HEK293T (cell line): ENCODE results near the gene TYK2.

Experiments
- CTBP1 ChIP-seq: fragments of 450-650 bp; IDR thresholded peaks from 2 replicates; pipeline ENCODE4 v1.6.1; 2016; ENCODE audit warnings: borderline replicate concordance
- FOXK2 ChIP-seq: fragments of 450-650 bp; IDR thresholded peaks from 2 replicates; pipeline ENCODE4 v1.6.1; 2016; ENCODE audit warnings: mild to moderate bottlenecking
- FOXM1 ChIP-seq: fragments of 450-650 bp; IDR thresholded peaks from 2 replicates; pipeline ENCODE4 v1.6.1; 2017; ENCODE audit warnings: mild to moderate bottlenecking, borderline replicate concordance
- HDGF ChIP-seq: fragments of 450-650 bp; IDR thresholded peaks from 2 replicates; pipeline ENCODE4 v1.6.1; 2017; ENCODE audit warnings: antibody characterized with exemption, borderline replicate concordance
- SP1 ChIP-seq: fragments of 450-650 bp; IDR thresholded peaks from 2 replicates; pipeline ENCODE4 v1.6.1; 2017
- TARDBP ChIP-seq: fragments of 450-650 bp; IDR thresholded peaks from 2 replicates; pipeline ENCODE4 v1.6.1; 2016
- TF ChIP-seq, protein P1 (sequence below): fragments of 450-650 bp; IDR thresholded peaks from 2 replicates; pipeline ENCODE4 v1.6.1; 2016

DNA sequence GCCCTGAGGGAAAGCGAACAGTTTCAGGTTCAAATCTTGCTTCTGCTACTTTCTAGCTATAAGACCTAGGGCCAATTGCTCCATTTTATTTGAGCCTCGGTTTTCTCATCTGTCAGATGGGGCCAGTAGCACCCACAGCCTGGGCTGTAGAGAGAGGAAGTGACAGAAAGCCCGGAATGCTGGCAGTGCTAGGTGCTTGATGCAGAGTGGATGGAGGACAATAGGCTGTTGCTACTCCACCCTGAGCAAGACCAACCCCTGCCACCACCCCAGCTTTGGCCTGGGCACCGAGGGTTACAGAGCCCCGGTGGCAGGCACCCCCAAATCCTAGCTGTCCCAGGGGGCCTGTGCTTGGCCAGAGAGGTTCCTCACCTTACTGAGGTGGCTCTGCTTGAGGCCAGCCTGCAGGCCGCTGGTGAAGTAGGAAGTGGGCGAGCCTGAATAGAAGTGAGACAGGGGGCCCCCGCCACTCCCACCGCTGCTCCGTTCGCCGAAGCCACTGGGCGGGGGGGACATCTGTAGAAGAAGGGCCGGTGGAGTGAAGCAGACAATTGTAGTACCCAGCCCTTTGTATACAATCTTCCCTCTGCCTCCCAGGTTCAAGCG is 62.4 kb downstream of the TYK2 start:
- TF ChIP-seq SP1 (no peak), FOXM1 (no peak), HDGF (no peak), FOXK2 (no peak), CTBP1 (no peak), TARDBP (no peak)
- TF ChIP-seq, protein P1, sequence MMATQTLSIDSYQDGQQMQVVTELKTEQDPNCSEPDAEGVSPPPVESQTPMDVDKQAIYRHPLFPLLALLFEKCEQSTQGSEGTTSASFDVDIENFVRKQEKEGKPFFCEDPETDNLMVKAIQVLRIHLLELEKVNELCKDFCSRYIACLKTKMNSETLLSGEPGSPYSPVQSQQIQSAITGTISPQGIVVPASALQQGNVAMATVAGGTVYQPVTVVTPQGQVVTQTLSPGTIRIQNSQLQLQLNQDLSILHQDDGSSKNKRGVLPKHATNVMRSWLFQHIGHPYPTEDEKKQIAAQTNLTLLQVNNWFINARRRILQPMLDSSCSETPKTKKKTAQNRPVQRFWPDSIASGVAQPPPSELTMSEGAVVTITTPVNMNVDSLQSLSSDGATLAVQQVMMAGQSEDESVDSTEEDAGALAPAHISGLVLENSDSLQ: no peak
